ENCODE measurements around the gene PPIL3. TPM values are rescaled to one million over a fixed set of nuclear protein-coding genes. Genes with fewer than 3 reads are reported as not detected.
"Not testable (repeated sequence)": the region's sequence is repeated elsewhere in the genome, so short reads cannot be mapped to it uniquely, and the experiment has no call there.

The PPIL3 gene
- total RNA-seq: 19.2 and 21.0 TPM in 2 replicates

DNA sequence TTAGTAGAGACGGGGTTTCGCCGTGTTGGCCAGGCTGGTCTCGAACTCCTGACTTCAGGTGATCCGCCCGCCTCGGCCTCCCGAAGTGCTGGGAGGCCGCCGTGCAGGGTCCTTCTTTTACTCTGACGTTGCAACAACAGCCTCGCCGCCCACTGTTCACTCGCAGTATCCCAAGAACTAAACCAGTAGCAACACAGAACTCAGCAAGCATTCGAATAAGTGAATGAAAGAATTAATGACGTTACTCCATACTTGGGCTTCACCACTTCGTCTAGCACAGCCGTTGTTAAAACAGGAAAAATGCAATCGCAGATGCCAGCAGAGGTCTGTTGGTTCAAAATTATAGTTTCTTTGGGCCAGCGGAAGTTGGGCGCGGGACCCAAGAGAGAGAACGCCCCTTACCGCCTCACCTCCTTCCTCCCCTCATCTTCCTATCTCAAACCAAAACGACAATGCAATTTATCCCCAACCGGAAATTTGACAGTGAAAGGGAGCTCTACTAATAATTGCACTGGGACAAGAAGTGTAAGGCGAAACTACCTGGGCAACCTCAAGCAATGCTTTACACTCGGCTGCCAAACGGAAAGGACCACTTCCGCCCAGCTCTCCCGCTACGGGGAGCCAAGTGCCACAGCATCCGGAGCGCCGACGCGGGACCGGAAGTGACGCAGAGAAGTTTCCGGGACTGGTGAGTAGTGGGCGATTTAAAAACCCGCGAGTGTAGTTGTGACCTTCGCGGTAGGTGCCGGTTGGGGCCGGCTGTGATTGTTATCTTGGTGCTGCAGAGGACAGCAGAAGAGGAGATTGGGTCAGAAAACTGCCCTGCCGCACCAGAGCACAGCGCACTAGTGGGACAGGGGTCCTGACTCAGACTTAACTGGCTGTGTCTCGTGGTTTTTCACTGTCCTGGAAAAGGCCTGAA lies at the start of gene PPIL3, which contains the start of gene NIF3L1:
TSS of gene PPIL3 (minus strand) at position 374 of the 922 bp plus-strand sequence. CDS start 1,462 bp downstream, outside the sequence.
TSS of gene NIF3L1 (plus strand) at position 668 of the 922 bp plus-strand sequence. CDS start 2,573 bp downstream, outside the sequence.
- peak; percentile 98 for DNase-seq (ENCODE audit: low read depth in 2 of 2)

DNA sequence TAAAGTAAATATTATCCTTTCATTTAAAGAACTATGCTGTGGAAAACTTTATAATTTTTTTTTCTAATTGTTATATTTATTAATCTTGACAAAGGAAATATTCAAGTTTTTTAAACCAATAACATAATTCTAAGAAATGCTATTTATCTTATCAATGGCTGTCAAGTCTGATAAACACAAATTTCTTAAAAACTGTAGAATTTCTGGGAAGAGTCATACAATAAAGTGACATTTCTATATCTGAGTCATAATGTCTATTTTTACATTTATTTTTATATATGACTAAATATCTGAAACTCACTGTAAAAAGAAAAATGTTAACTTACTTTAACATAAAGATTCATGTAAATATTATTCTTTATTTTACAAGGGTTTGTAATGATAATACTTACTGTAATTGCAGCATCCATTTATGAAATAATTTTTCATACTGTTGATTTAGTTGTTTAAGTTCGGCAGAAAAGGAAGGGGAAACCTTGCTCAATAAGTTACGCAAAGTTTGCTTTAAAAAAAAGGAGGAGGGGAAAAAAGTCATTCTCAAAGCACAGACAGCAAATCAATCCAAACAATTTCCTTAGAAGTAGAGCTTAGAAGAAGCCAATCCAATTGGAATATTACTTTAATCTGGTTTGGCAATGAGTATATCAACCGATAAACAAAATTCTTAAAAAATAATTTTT lies 42.2 kb upstream of the PPIL3 start:
- no peak for DNase-seq (ENCODE audit: low read depth in 2 of 2)

DNA sequence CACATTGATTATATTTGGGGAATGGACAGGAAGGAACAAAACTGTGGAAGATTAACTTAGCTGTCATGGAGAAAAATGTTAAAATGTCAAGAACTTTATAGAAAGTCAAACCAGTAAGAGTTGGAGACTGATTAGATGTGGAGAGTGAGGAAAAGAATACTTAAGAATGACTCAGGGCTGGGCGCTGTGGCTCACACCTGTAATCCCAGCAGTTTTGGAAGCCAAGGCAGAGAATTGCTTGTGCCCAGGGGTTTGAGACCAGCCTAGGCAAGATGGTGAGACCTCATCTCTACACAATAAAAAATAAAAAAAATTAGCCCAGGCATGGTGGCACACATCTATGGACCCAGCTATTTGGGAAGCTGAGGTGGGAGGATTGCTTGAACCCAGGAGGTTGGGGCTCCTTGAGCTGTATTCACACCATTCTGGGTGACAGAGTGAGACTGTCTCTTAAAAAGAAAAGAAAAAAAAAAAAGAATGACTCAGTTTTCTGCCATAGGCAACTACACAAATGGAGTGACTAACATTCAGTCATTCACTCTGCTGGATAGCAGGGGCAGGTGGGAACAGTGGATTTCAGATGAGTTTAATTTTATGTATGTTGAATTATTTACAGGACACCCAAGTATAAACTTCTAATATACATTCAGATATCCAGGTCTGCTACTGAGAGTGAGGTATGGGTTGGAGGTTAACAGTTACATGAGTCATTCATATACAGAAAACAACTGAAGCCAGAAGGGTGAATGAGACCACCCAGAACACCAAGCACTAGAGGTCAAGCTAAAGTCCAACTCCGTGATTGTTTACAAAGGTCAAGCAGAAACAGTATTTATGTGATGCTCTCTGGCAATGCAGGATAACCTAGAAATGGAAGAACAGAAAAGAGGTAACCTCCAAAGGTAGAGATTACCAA lies 40.7 kb upstream of the PPIL3 start:
- DNase-seq (ENCODE audit: low read depth in 2 of 2): no peak

DNA sequence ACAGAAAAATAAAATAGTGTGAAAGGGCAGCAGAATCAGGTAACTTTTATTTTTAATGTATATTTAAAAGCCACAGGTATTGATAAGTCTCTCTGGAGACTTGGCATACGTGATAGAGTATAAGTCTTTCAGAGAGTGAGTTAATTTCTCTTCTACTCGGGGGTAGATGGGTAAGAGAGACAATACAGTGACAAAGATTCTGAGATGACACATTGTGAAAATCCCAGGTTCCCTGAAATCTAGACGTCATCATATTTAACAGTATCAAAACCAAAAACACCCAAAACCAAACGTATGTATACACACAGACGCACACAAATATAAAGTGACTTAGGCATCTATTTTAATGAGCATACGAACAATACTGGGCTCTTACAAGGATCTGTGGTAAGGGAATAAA lies 33.6 kb upstream of the PPIL3 start:
- DNase-seq (ENCODE audit: low read depth in 2 of 2): no peak

DNA sequence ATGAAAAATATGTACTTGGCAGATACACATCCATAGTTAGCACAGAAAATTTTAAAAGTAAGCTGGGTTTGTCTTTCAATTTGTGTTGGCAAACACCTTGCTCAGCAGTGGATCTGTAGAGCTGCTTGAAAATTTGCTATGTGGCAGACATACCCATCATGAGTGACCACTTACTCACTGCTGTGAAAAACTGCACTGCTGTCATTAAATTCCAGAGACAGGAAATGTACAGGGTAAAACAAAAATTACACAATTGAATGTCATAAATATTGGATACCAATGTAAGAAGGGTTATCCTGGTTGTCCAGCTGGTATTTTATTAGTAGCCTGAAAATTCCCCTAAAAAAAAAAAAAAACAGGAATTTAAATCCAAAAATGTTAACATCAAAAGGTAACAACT lies 24.8 kb upstream of the PPIL3 start:
- DNase-seq (ENCODE audit: low read depth in 2 of 2): peak; percentile 33 to 52

DNA sequence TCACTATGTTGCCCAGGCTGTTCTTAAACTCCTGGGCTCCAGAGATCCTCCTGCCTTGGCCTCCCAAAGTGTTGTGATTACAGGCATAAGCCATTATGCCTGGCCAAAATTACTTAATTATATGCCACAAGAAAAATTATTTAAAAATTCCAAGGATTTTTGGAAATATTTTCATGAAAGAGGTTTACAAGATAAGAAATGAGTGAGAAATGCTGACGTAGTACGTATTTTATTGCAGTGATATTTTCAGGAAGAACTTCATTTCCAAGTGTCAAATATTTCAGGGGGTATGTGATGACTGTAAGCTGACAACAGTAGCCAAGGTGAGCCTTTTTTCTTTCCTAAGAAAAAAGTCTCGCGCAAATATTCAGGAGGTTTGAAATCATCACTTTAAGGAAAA lies 21.1 kb upstream of the PPIL3 start:
- DNase-seq (ENCODE audit: low read depth in 2 of 2): no peak

GRCh38 chr2:200905618-200906296 lies 16.9 kb upstream of the PPIL3 start:
- DNase-seq (ENCODE audit: low read depth in 2 of 2): peak; percentile 83 to 88

DNA sequence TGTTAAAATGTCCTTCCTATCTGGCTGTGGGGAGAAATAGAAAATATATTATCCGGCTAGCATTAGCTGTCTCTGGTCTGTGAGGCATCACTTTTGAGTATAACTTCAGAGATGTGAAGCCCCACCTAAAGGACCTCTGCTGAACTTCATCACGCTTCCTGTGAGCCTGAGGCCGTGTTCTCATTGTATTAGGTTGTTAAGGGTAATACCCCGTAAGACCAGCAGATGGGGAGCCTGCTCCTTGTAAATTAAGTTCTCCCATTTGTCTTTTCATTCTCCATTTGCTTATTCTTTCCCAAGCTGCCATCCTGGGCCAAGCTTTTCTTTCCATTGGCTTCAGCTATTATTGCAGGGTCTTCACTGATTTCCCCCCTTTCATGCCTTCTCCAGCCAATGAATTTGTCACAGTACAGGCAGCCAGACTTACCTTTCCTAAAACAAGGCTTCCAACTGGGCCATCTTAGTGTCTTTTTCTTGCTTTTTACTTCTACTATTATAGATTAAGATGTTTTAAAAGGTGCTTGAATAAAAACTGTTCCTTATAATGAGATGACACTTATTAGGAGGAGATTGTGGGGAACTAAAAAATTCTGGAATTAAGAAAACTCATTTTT lies 12.7 kb upstream of the PPIL3 start:
- DNase-seq (ENCODE audit: low read depth in 2 of 2): peak; percentile 92 to 93

- DNase-seq (ENCODE audit: low read depth in 2 of 2): no peak
Measured at GRCh38 chr2:200899482-200899881, 10.6 kb upstream of the PPIL3 start.

DNA sequence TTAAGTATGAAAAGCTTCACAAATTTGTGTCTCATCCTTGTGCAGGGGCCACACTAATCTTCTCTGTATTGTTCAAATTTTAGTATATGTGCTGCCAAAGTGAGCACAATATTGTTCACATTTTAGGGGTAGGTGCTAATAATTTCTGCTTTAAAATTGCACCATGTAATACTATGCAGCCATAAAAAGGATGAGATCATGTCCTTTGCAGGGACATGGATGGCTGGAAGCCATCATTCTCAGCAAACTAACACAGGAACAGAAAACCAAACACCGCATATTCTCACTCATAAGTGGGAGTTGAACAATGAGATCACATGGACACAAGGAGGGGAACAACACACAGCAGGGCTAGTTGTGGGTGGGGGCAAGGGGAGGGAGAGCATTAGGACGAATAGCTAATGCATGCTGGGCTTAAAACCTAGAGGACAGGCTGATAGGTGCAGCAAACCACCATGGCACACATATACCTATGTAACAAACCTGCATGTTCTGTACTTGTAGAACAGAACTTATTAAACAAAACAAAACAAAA lies 7.1 kb downstream of the PPIL3 start:
- not testable (repeated sequence) for DNase-seq (ENCODE audit: low read depth in 2 of 2)

- DNase-seq (ENCODE audit: low read depth in 2 of 2): no peak
Measured at GRCh38 chr2:200878289-200878880, 10.5 kb downstream of the PPIL3 start.

GRCh38 chr2:200877443-200877842 lies 11.4 kb downstream of the PPIL3 start:
- no peak for DNase-seq (ENCODE audit: low read depth in 2 of 2)

DNA sequence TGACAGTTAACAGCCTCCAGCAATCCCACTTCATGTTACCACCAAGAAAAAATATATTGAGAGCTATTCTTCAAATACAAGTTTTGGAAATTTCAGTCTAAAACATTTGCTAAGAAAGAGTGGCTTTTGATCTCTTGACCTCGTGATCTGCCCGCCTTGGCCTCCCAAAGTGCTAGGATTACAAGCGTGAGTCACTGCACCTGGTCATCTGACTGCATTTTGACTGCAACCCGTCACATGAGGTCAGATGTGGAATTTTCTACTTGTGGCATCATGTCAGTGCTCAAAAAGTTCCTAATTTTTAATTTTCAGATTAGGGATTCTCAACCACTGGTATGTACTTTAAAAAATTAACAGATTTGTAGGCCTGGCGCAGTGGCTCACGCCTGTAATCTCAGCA lies 15.3 kb downstream of the PPIL3 start:
- no peak for DNase-seq (ENCODE audit: low read depth in 2 of 2)

- DNase-seq (ENCODE audit: low read depth in 2 of 2): no peak
Measured at GRCh38 chr2:200871151-200871550, 17.7 kb downstream of the PPIL3 start.

GRCh38 chr2:200869014-200869413 lies 19.9 kb downstream of the PPIL3 start:
- no peak for DNase-seq (ENCODE audit: low read depth in 2 of 2)

- peak; percentile 95 to 97 for DNase-seq (ENCODE audit: low read depth in 2 of 2)
Measured at GRCh38 chr2:200864176-200865034, 24.5 kb downstream of the PPIL3 start, which contains the start of gene CLK1. Gene CLK1 (minus strand): TSS chr2:200864658. CDS start chr2:200861862, 2,796 bp downstream.

DNA sequence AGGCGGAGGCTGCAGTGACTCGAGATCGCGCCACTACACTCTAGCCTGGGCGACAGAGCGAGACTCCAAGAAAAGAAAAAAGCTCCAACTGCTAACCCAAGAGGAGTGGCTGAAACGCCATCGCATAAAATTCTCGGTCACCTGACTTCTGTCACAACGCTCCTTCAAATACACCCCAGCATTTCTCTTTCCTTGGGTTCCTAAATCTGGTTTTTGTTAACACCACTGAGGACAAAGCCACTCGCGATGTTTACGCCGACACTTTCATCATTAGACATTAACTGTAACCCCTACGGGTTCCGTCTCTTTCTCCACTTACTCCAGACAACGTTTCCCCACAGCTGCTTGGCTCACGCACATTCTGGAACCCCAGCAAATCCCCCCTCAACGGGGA lies 25.1 kb downstream of the PPIL3 start:
- DNase-seq (ENCODE audit: low read depth in 2 of 2): no peak

- DNase-seq (ENCODE audit: low read depth in 2 of 2): peak; percentile 79 to 80
Measured at GRCh38 chr2:200862532-200863000, 26.3 kb downstream of the PPIL3 start.
